K562 (cell line): Measurements from ENCODE around the gene MRPL48.

ENCODE experiments used
- CEBPZ ChIP-seq: fragments of 150-350 bp; IDR thresholded peaks from 2 replicates; pipeline ENCODE4 v1.6.1; 2014; ENCODE audit warnings: low read depth, mild to moderate bottlenecking, low read length, borderline replicate concordance
- NFATC3 ChIP-seq: fragments of 450-650 bp; IDR thresholded peaks from 2 replicates; pipeline ENCODE4 v1.6.1; 2017; ENCODE audit warnings: mild to moderate bottlenecking
- NFRKB ChIP-seq: fragments of 450-650 bp; IDR thresholded peaks from 2 replicates; pipeline ENCODE4 v1.6.1; 2016; ENCODE audit warnings: low read depth
- NUFIP1 ChIP-seq: fragments of 450-650 bp; IDR thresholded peaks from 2 replicates; pipeline ENCODE4 v1.6.1; 2018; ENCODE audit not compliant: partially characterized antibody
- POLR2AphosphoS2 ChIP-seq: IDR thresholded peaks from 2 replicates; pipeline ENCODE4 v1.6.1; 2012; ENCODE audit warnings: low read length, improper control_type of control experiment
- SMAD3 ChIP-seq: fragments of 450-650 bp; formaldehyde crosslinking; conservative IDR thresholded peaks from 2 replicates; pipeline ENCODE4 v1.4.0; 2020; ENCODE audit warnings: mild to moderate bottlenecking
- TOE1 ChIP-seq, 2 experiments: fragments of 450-650 bp in 1 of 2; sonication (generic) in 1 of 2; formaldehyde crosslinking in 1 of 2; IDR thresholded peaks; 2 replicates each; pipeline versions ENCODE4 v1.7.1 to v1.8.0; 2016 to 2022; ENCODE audit warnings: borderline replicate concordance in 2 of 2, mild to moderate bottlenecking in 2 of 2, antibody characterized with exemption in 1 of 2, inconsistent platforms in 1 of 2, low read depth in 1 of 2, missing genetic modification reagents in 1 of 2, moderate library complexity in 1 of 2
- YY1 ChIP-seq, 3 experiments: IDR thresholded peaks; 2 replicates each; pipeline ENCODE4 v1.6.1; 2011; ENCODE audit warnings: low read length in 2 of 3, mild to moderate bottlenecking in 2 of 3, moderate library complexity in 2 of 3, borderline replicate concordance in 1 of 3, control low read depth in 1 of 3, low read depth in 1 of 3; ENCODE audit not compliant: insufficient read depth in 3 of 3, insufficient replicate concordance in 2 of 3, control insufficient read depth in 1 of 3, insufficient read length in 1 of 3; ENCODE audit errors: extremely low read depth in 1 of 3
- ZFP91 ChIP-seq: sonication (generic); formaldehyde crosslinking; IDR thresholded peaks from 2 replicates; pipeline ENCODE4 v1.8.0; 2022; ENCODE audit warnings: mild to moderate bottlenecking, missing genetic modification reagents
- ZNF354B ChIP-seq: fragments of 250-450 bp; sonication (Bioruptor Pico); IDR thresholded peaks from 2 replicates; pipeline ENCODE4 v1.4.0; 2020

GRCh38 chr11:73749118-73749517 is 38.6 kb upstream of the MRPL48 start:
- no peak for TF ChIP-seq CEBPZ
- no peak for TF ChIP-seq SMAD3 (CRISPR knock-in tag)
- no peak for TF ChIP-seq NFRKB
- TF ChIP-seq YY1 (IDR thresholded peaks at IDR 0.05; ENCODE audit: borderline replicate concordance in 1 of 3, control insufficient read depth in 1 of 3, extremely low read depth in 1 of 3, insufficient read depth in 3 of 3, insufficient read length in 1 of 3, insufficient replicate concordance in 2 of 3, low read depth in 1 of 3, low read length in 2 of 3): no peak
- TF ChIP-seq NUFIP1: no peak
- no peak for TF ChIP-seq POLR2AphosphoS2
- no peak for TF ChIP-seq TOE1 (IDR thresholded peaks at IDR 0.05; ENCODE audit: borderline replicate concordance)
- TF ChIP-seq TOE1 (CRISPR knock-in tag; IDR thresholded peaks at IDR 0.05; ENCODE audit: borderline replicate concordance, low read depth): no peak
- TF ChIP-seq ZNF354B (CRISPR knock-in tag): no peak
- no peak for TF ChIP-seq ZFP91 (CRISPR knock-in tag)
- TF ChIP-seq NFATC3: no peak
